ENCODE data around the gene LRRC7.

The LRRC7 gene

DNA sequence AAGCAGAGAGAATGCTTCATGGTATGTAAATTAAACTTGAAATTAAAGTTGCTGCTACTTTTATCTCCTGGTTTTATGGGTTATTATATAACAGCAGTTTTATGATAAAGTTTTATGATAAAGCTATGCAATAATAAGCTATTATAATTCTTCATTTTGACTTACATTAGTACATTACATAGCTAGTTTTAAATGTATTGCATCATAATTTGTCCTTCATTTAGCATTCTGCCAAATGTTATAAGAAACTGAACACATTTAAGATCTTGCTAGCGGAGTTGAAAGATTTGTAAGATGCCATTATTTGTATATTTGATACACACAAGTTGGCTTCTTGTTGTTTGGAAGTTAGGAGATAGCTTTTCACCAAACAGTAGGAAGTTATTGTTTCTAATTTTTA, 536.0 kb downstream of the LRRC7 start:
- no peak for DNase-seq

DNA sequence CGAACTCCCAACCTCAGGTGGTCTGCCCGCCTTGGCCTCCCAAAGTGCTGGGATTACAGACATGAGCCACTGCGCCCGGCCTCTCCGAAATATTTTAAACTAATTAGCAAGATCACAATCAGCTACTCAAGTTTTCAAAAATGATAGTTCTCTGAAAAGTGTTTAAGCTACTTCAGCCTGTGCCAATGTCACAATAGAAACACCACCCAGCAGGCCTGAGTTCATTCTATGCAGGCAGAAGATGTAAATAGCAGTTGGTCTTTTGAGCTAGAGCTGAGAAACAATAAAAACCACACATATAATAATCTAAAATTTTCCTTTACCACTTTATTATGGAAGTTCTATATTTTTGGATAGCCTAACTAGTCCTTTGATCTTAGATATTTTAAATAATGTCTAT, 541.5 kb downstream of the LRRC7 start:
- DNase-seq: no peak

DNA sequence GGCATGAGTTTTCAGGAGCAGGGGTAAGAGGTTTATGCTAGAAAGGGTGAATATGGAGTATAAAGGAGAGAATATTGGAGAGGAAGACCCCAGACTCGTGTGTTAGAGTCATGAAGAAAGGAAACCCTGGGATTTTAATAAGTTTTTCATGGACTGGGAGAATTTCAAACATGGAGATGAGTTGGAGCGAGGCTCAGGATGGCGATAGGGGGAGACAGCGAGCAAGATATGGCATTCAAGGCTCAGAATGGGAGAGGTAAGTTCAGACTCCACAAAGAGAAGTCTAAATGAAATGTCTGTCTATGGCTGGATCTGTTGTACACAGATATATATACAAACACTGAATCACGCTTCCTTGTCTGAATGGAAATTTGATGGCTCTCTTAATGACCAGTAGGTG, 545.1 kb downstream of the LRRC7 start:
- DNase-seq: no peak

DNA sequence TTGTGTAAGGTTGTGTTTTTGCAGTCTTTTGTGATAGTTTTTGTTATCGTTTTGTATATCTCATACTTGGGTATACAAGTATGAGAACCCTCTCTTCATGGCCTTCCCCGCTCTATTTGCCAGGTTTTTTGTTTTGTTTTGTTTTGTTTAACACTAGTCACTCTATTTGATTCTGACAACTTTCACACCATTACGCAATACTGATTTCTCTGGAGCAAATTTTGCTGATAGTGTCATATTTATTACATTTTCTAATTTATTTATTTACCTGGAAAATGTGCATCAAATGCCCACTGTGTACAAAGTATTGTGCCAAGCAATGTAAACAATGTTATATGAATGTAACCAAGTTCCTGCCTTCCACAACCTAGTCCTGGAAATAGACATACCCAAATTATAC, 547.6 kb downstream of the LRRC7 start:
- no peak for DNase-seq

DNA sequence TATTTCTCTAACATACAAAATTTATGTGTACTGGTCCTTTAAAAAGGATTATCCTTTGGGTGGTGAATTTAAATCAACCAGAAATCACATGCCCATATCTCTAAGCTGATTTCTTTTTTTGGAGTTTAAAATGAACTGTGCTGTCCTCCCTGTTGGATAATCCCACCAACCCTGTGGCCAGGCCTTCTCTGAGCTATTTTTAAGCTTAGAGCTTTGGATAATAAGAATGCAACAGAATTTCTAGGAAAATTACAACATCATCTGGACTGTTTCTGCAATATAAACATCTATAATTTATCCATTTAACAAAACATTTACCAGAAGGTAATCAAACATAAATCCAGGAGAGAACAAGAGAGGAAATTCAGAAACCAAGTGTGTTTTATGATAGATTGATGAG, 549.3 kb downstream of the LRRC7 start:
- DNase-seq: no peak

DNA sequence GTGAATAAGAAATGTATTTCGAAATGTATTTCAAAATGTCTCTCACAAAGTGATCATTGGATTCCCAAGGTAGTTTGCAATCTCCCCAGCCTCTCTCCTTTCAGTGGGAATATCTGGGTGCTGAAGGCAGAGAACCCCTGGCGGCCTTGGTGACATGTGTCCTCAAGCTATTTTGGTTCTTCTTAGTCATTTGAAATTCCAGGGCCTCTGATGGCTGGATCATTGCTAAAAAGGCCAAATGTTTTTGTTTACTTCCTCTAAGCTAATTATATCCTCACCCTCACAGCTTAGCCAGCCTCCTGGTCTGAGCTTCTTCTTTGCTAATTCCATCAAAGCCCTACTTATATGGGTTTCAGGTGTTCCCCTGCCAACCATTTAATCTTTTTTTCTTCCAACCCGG, 566.4 kb downstream of the LRRC7 start:
- no peak for DNase-seq

DNA sequence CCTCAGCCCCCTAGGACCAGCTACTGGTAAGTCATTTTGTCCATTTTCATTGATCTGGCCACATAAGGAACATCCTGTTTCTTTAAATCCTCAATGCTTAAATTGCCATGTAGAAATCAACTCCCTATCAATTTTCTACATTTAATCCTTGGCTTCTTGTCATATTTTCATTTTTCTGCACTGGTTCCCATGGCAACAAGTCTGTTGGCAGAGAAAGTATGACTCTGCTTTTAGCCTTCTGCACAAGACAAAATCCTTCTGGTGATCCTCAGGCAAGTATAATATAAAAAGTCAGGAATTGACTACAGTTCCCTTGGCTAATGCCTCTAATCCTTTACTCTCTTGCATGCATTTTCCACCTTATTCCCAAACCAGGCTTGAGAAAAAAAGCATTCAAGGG, 572.6 kb downstream of the LRRC7 start:
- DNase-seq: peak; percentile 84

DNA sequence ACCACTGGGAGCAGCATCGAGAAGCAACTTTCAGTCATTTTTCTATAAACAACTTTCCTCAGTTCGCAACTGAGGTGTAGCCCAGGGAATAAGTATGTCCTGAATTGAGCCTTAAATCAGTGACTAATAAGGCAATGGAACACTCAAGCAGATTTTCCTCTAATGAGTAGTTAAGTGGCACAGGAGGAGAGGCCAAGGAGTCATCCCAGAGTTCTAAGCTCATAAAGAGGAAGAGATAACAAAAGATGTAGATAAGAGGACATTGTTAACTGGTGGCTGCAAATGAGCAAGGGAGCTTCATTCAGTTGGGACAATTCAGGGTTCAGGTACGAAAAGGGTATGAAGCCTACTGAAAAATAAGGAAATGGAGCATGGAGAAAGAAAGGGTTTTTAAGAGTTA, 573.2 kb downstream of the LRRC7 start:
- no peak for DNase-seq

DNA sequence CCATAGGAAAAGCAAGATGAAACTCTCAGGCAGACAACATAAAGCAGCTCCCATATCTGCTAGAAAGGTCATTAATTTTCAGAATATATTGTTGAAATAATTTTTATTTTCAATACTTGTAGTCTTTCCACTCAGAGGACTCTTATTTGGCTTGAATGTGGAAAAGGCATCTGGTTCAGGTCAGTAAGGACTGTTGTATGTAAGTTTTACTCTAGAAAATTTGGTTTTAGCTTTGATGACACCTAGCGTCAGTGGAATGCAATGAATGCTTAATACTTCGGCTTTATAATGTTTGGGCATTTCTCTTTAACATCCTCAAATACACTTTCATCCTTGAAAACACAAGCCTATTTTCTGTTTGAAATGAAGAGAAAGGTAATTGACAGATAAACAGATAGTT, 574.4 kb downstream of the LRRC7 start:
- DNase-seq: peak; percentile 44

DNA sequence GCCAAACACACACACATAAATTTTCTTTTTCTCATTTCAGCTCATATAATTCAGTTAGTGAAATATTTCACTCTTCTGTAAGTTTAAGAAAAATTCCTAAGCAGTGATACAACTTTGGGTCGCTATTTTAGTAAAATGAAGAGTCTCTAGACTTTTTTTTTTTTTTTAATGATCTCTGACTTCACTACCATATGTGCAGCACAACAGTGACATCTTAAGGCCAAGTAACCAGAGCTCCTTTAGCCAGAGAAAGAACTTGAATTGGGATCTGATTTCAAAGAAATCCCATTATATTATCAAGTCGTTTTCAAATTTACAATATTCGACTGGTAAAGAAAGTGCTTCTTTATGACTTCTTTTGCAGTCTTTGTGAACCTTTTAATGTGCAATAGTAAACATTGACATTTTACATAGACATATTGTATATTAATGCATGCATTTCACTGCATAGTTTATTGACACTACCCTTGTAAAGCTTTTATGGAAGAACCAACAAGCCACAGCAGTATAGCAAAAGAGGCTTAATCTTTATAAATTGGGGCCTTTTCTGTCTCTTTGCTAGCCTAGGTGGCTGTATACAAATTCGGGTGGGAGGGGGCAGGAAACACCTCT, 575.4 kb downstream of the LRRC7 start:
- peak; percentile 74 for DNase-seq

DNA sequence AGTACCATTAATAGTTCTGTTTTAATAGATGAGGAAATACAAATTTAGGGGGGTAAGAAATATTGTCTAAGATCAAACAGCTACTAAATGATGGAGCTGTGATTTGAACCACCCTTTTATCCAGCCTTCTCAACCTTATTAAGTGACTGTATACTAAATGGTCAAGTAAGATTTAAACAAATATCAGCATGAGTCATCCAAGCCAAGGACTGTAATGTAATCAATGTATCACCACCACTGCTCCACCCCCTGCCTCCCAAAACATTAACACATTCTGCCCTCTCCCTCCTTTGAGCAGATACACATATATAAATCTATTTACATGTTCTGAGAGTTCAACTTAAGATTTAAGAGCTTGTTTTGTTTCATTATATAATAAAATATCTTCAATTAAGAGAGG, 578.8 kb downstream of the LRRC7 start:
- no peak for DNase-seq

DNA sequence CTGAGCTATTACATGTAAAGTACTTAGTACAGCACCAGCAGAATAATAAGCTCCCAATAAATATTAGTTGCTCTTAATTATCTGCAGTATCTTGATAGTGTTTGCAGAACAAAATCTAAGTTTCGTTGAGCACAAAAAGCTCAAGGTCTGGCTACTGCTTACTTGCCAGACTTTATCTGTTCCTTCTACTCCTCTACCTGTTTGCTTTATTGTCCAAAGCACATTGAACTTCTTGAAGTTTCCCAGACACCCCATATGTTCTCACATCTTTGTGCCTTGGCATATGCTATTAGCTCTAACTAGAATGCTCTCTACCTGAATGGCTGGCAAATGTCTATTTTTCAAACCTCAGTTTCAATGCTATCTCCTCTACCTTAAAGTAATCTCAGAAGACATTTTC, 582.7 kb downstream of the LRRC7 start:
- DNase-seq: no peak

DNA sequence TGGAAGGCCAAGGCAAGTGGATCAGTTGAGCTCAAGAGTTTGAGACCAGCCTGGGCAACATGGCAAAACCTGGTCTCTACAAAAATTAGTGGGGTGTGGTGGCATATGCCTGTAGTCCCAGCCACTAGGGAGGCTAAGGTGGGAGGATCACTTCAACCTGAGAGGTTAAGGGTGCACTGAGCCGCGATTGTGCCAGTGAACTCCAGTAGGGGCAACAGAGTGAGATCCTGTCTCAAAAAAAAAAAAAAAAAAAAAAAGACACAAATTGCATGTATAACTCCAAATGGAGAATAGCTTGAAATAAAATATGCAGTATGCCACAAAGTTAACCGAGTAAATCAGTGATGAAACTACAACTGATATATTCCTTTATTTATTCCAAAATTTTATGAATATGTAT, 586.0 kb downstream of the LRRC7 start:
- DNase-seq: no peak

DNA sequence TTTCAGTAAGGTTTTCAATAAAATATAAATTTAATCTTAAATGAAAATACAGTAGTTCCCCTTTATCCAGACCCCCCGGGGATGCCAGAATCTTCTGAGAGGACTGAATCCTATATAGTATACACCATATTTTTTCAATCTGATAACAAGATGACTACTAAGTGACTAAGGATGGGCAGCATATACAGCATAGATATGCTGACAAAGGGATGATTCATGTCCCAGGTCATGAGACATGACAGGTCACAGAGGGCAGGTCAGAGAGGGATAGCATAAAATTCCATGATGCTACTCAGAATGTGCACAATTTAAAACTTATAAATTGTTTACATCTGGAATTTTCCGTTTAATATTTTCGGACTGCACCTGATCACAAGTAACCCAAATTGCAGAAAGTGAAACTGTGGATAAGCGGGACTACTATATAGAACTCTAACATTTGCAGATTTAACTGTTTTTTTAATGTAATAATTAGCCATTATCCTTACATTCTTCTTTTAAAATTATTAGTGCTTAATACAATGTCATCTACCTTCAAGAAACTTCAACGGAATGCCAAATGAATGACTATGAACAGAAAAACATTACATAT, 588.9 kb downstream of the LRRC7 start:
- peak; percentile 20 for DNase-seq

DNA sequence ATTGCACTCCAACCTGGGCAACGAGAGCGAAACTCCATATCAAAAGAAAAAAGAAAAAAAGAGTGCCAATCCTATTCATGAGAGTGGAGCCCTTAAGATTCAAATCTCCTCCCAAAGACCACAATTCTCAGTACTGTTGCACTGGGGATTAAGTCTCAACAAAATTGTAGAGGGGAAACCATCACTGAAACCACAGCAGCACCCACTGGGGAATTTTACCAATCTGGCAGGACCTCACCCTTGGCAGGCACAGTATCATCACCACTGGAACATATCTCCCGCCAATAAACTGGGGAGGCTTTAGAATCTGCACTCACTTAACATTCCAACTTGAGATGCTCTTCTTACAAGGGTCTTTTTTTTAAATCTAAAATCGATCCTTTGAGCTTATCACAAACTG, 596.6 kb downstream of the LRRC7 start:
- DNase-seq: no peak

DNA sequence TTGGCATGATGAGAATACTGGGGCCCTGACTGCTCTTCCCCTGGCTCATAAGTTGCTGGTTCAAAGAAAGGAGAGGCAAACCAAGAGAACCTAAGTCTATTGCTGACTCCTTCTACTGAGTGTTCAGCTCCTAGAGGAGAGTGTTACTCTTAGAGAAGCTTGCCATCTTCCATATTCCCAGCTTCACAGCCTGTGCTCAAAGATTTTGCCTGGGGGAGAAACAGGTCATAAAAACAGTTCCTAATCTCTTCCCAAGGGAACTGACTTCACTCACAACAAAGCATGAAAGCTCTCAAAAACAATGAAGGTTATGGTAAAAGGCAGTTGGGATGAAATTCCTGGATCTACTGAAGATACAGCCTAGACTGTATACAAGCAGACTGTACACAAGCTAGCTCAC, 600.6 kb downstream of the LRRC7 start:
- no peak for DNase-seq

DNA sequence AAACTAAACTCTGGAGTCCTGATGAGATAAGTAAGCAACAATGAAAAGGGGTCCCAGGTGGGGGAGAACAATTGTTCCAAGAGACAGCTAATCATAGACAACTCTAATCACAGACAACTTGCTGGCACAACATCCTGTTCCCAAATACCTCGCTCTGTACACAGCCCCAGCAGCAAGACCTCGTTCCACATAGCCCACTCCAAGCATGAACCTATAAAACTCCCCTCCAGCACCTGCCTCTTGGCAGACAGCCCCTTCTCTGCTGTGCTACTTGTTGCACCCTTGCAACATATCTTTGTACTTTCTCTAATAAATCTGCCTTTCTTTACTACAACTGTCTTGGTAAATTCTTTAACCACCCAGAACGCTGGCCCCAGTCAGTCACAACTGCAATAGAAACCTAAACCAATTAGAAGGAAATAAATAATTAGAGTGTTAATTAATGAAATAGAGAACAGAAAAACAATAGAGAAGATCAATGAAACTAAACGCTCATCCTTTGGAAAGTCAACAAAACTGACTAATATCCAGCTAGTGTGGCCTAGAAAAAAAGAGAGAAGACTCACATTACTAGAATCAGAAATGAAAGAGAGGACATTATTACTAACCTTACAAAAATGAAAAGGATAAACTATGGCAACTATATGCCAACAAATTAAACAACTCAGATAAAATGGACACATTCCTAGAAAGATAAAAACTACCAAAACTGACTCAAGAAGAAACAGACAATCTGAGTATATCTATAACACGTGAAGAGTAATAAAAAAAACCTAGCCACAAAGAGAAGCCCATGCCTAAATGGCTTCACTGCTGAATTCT, 601.5 kb downstream of the LRRC7 start:
- peak; percentile 1 for DNase-seq

DNA sequence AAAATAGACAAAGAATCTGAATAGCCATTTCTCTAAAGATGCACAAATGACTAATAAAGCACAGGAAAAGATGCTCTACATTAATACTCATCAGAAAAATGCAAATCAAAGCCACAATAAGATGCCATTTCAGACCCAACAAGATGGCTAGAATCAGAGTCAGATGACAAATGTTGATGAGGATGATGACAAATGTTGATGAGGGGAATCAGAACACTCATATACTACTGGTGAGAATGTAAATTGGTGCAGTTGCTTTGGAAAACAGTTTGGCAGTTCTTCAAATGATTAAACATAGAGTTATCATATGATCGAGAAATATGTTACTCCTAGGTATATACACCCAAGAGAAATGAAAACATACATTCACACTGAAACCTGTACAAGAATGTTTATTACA, 603.8 kb downstream of the LRRC7 start:
- DNase-seq: peak; percentile 1

All from fibroblast of skin of scalp (primary cell).